Fibroblast of skin of scalp (primary cell): ENCODE measurements around the gene SERPINA5.
"Not testable (repeated sequence)": the region's sequence is repeated elsewhere in the genome, so short reads cannot be mapped to it uniquely, and the experiment has no call there.

Experiments
- DNase-seq: peaks from one replicate; pipeline ENCODE4 v3.0.0-alpha.2; 2013

Gene SERPINA5

DNA sequence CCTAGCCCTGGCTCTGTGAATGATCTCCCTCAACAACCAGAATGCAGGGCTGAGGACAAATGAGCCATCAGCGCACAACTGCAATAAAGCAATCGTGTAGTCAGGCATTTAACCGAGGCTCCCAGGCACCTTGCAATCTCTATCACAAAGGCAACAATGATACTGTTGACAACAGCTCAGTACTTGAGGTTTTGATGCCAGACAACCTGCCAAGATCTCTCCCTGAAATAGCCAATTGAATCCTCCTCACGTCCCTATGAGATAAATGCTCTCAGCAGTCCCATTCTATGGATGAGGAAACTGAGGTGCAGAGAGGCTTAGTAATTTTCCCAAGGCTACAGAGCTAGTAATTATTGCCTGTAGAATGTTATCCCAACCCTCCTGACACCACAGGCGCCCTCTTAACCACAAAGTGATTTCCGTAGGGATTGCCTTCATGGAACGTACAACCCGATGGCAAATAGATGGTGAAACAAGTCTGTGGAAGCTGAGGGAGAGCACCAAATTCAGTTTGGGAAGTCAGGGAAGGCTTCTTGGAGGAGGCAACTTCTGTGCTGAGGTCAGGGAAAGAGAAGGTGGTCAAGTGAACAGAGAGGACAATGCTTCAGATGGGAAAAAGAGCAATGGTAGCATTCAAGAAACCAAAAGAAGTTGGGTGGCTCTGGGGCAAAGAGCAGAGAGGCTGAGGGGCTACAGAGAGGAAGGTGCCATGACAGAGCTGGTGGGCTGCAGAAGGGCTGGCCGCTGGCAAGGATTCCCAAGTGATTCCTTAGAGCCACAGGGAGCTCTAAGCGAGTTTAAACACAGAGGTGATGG, 43.5 kb downstream of the SERPINA5 start:
- DNase-seq, result no peak

- no peak for DNase-seq
These were observed 44.1 kb downstream of the SERPINA5 start for GRCh38 chr14:94625353-94625635.

DNA sequence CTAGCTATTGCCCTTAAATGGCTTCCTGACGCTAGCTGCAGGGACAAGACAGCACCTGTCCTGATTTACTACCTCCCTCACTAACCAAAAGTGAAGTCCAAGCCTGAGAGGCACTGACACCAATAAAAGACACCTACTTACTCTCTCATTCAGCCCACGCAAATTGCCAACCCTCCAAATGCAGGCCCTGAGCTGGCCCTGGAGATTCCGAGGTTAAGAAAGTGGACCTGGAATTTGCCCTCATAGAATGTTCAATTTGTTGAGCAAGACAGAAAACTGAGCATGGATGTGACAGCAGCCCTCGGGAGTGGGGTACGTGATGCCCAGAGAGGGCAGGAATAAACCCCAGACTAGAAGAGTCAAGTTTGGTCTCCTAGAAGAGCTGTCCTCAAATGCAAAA, 47.4 kb downstream of the SERPINA5 start:
- DNase-seq, result no peak

DNA sequence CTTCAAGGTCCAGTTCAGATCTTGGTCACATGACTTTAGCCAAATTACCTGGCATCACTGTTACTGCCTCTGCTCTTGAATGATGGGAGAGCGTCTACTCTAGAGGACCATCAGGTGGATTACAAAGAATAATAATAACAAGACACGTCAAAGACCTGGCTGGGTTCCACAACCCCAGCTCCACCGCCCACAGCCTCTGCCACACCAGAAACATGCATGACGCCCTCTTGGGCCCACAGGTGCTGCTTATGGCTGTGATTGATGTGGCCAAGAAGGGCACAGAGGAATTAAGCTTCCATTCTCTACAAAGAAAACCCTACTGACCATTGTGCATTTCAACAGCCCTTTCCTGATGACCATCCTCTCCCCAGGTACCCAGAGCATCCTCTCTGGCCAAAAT, 49.2 kb downstream of the SERPINA5 start:
- no peak for DNase-seq

- no peak for DNase-seq
These were observed 49.8 kb downstream of the SERPINA5 start for GRCh38 chr14:94631050-94631449.

GRCh38 chr14:94631536-94632304, 50.5 kb downstream of the SERPINA5 start:
- no peak for DNase-seq

- no peak for DNase-seq
These were observed 51.0 kb downstream of the SERPINA5 start for GRCh38 chr14:94632305-94632590.

DNA sequence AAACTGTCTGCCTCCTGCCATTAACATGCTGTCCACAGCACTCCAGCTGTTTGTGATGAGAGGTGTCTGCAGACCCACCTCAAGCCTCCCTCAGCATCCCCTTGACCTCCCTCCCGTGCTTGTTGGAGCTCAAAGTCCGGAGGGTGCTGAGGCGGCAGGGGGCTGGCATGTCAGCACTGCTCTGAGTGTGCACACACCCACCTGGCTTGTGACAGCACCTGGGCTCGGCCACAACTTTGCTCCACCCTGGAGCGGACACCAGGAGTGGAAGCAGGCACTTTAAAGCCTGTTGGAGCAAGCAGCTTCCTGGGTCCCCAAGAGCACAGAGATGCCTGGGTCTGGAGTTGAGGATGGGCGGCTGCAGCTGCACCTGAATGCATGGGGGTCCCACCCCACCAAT, 51.9 kb downstream of the SERPINA5 start:
- DNase-seq, result no peak

DNA sequence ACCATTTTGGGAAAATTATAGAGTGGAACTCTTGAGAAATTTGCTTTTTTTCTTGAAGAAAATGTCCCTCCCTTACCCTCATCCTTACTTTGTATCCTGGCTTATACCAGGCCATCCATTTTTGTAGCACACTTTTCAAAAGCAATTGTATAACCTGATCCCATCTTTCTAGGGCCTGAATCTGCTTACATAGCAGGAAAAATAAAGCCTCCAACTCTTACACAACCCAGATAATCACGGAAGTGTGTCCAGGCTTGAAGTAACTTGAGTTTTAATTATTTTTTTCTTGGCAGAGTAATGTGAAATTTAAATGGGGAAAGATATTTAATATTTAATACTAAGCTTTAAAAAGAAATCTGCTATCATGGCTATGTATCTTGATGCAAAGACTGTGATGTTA, 53.9 kb downstream of the SERPINA5 start:
- DNase-seq, result no peak

GRCh38 chr14:94636744-94637412, 55.7 kb downstream of the SERPINA5 start:
- no peak for DNase-seq

DNA sequence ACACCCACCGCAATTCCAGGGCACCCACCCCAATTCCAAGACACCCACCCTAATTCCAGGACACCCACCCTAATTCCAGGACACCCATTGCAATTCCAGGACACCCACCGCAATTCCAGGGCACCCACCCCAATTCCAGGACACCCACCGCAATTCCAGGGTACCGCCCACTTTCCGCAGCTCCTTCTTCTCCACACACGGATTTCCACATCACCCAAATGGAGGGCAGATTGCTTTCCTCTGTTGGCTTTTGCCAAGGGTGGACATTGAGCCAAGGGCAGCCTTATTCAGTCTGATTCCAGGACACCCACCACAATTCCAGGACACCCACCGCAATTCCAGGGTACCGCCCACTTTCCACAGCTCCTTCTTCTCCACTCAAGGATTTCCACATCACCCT, 56.6 kb downstream of the SERPINA5 start:
- DNase-seq, result not testable (repeated sequence)

DNA sequence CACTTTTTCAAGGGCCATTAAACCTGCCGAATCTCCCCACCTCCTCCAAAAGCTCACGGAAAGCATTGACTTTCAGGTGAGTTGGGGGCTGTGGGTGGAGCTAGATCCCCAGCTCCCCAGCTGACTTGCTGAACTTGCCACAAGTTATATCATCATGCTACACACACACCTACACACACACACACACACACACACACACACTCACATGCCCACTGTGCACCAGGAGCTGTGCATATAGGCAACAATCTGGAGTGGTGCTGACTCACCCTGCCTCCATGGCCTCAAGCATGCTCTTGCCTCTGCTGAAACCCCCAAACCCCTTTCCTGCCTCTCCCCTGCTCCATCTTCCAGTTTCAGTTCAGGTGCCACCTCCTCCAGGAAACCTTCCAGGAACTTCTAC, 57.1 kb downstream of the SERPINA5 start:
- DNase-seq, result peak; percentile 10

DNA sequence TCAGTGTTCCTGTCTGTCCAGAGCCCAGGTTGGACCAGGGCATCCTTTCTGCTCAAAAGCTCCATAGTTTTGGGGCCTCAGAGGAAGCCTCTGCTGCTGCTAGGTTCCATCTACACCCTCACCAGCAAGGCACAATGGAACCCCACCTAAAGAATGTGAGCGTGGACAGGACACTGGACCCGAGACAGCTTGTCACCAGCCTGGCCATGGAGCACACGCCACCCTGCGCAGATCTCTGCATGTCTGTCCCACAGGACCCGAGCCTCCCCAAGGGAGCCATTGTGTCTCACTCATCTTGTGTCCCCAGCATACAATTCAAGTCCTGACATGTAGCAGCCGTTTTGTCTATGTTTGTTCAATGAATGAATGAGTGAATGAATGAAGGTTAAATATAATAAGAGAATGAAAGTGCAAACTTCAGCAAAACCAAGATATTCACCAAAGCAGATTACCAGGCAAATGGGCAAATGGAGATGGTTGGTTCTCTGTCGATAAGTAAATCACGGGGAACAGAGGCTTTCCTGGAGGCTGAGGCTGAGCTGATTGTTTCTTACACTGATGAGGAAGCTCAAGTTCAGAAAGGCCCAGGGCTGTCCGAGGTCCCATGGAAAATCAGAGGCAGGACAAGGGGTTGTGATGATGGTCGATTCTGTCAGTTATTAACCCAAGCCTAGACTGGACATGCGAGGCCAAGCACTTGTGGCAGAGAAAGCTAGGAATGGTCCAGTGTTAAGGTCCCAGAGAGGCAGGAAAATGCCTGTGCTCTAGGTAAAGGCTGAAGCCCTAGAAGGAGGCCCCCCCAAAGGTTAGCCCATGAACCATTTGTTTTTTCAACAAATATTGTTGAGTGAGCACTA, 58.0 kb downstream of the SERPINA5 start:
- no peak for DNase-seq

- DNase-seq, result no peak
These were observed 59.8 kb downstream of the SERPINA5 start for GRCh38 chr14:94640721-94641631.

- DNase-seq, result no peak
These were observed 60.4 kb downstream of the SERPINA5 start for GRCh38 chr14:94641632-94641955.
